Activated CD8-positive, alpha-beta memory T cell treated with anti-CD3 and anti-CD28 coated beads, Interleukin-2, amount 50 U/mL, for 4 hours (primary cell): ENCODE data around the gene PTX4.

Experiments used
- DNase-seq: peaks from one replicate; pipeline ENCODE4 v3.0.0-alpha.2; 2020

PTX4 gene

GRCh38 chr16:1523581-1524245, 35.0 kb upstream of the PTX4 start:
- no peak for DNase-seq

GRCh38 chr16:1520461-1520860, 31.7 kb upstream of the PTX4 start:
- no peak for DNase-seq

GRCh38 chr16:1519831-1520230, 31.1 kb upstream of the PTX4 start:
- no peak for DNase-seq

- no peak for DNase-seq
Observed at GRCh38 chr16:1518626-1519135, 29.9 kb upstream of the PTX4 start.

- DNase-seq, result no peak
Observed at GRCh38 chr16:1514507-1514906, 25.8 kb upstream of the PTX4 start.

- no peak for DNase-seq
Observed at GRCh38 chr16:1512774-1513173, 24.0 kb upstream of the PTX4 start.

- DNase-seq, result no peak
Observed at GRCh38 chr16:1511662-1512569, 23.2 kb upstream of the PTX4 start.

GRCh38 chr16:1510941-1511351, 22.2 kb upstream of the PTX4 start:
- DNase-seq, result no peak

- DNase-seq, result no peak
Observed at GRCh38 chr16:1510272-1510671, 21.5 kb upstream of the PTX4 start.

- DNase-seq, result no peak
Observed at GRCh38 chr16:1509307-1510221, 20.8 kb upstream of the PTX4 start.

- DNase-seq, result no peak
Observed at GRCh38 chr16:1508494-1509187, 19.9 kb upstream of the PTX4 start.

GRCh38 chr16:1506494-1507213, 17.9 kb upstream of the PTX4 start:
- no peak for DNase-seq

GRCh38 chr16:1505912-1506311, 17.2 kb upstream of the PTX4 start:
- no peak for DNase-seq

GRCh38 chr16:1505073-1505844, 16.5 kb upstream of the PTX4 start:
- DNase-seq, result no peak

GRCh38 chr16:1503110-1503955, 14.6 kb upstream of the PTX4 start:
- no peak for DNase-seq

GRCh38 chr16:1502092-1503004, 13.6 kb upstream of the PTX4 start:
- no peak for DNase-seq

- no peak for DNase-seq
Observed at GRCh38 chr16:1501630-1502029, 12.9 kb upstream of the PTX4 start.

- DNase-seq, result no peak
Observed at GRCh38 chr16:1500465-1501150, 11.9 kb upstream of the PTX4 start.
